OCI-LY7 (cell line): ENCODE measurements around the gene CEP131. TPM values are rescaled to one million over a fixed set of nuclear protein-coding genes. Genes with fewer than 3 reads are reported as not detected.

Source experiments
- BruUV-seq: library from RNA; stranded (reverse); fragments of 400-500 nt; replicated peaks from 2 replicates; lab custom pipeline; 2021; lab: Mats Ljungman, UMichigan
- CTCF ChIA-PET: fragments of 300-600 bp; sonication (Branson Sonifier 250); formaldehyde crosslinking; loops from one replicate; lab custom pipeline; 2022; ENCODE audit warnings: antibody characterized with exemption; ENCODE audit not compliant: unreplicated experiment; lab: Charles Lee
- POLR2A ChIA-PET: fragments of 300-600 bp; sonication (Branson Sonifier 250); formaldehyde crosslinking; loops from one replicate; lab custom pipeline; 2022; ENCODE audit warnings: antibody characterized with exemption; lab: Charles Lee
- DNase-seq: peaks from one replicate; pipeline ENCODE4 v3.0.0-alpha.2; 2015; ENCODE audit warnings: low spot score
- H2AFZ ChIP-seq: fragments of 200-600 bp; sonication (generic), shearing (Covaris generic); 2 replicates; pipeline ENCODE4 v1.6.1; 2014; ENCODE audit warnings: mild to moderate bottlenecking, antibody characterized with exemption, low read length, moderate library complexity
- H3K27ac ChIP-seq: fragments of 200-600 bp; sonication (generic); 2 replicates; pipeline ENCODE4 v1.5.1; 2014; ENCODE audit warnings: mixed run types, low read depth, mild to moderate bottlenecking, moderate library complexity, low read length, inconsistent platforms; ENCODE audit not compliant: poor library complexity, severe bottlenecking
- H3K36me3 ChIP-seq: fragments of 200-600 bp; sonication (generic); 2 replicates; pipeline ENCODE4 v1.6.1; 2014; ENCODE audit warnings: mild to moderate bottlenecking, antibody characterized with exemption, low read length, moderate library complexity, mixed read lengths; ENCODE audit not compliant: insufficient read depth
- H3K4me1 ChIP-seq: fragments of 200-600 bp; sonication (generic); 2 replicates; pipeline ENCODE4 v1.5.1; 2014; ENCODE audit warnings: mild to moderate bottlenecking, low read length; ENCODE audit not compliant: insufficient read depth, poor library complexity, severe bottlenecking
- H3K4me2 ChIP-seq: fragments of 200-600 bp; sonication (generic); 2 replicates; pipeline ENCODE4 v1.6.1; 2014; ENCODE audit warnings: mild to moderate bottlenecking, low read length
- H3K4me3 ChIP-seq: fragments of 200-600 bp; sonication (generic); 2 replicates; pipeline ENCODE4 v1.5.1; 2014; ENCODE audit warnings: mild to moderate bottlenecking, low read depth, low read length; ENCODE audit not compliant: poor library complexity, severe bottlenecking
- H3K79me2 ChIP-seq: fragments of 200-600 bp; sonication (generic); 2 replicates; pipeline ENCODE4 v1.6.1; 2016; ENCODE audit warnings: low read depth, mild to moderate bottlenecking, low read length, moderate library complexity, mixed read lengths; ENCODE audit not compliant: insufficient read depth
- H3K9me2 ChIP-seq: fragments of 200-600 bp; sonication (generic); 2 replicates; pipeline ENCODE4 v1.6.1; 2016; ENCODE audit warnings: mild to moderate bottlenecking, low read length, mixed read lengths; ENCODE audit not compliant: insufficient read depth
- H3K9me3 ChIP-seq: fragments of 200-600 bp; sonication (generic); 2 replicates; pipeline ENCODE4 v1.6.1; 2014; ENCODE audit warnings: mild to moderate bottlenecking, mixed run types, low read length, mixed read lengths
- H4K20me1 ChIP-seq: fragments of 200-600 bp; sonication (generic); 2 replicates; pipeline ENCODE4 v1.6.1; 2014; ENCODE audit warnings: mild to moderate bottlenecking, antibody characterized with exemption, low read length, moderate library complexity, mixed read lengths; ENCODE audit not compliant: insufficient read depth
- EZH2phosphoT487 ChIP-seq: fragments of 200-600 bp; sonication (generic); IDR thresholded peaks from 2 replicates; pipeline ENCODE4 v1.6.1; 2018; ENCODE audit warnings: low read depth, borderline replicate concordance, mild to moderate bottlenecking, mixed run types, antibody characterized with exemption, low read length, moderate library complexity, mixed read lengths
- intact Hi-C: fragments of 100-400 bp; cut with micrococcal nuclease; formaldehyde crosslinking; loops from one replicate; pipeline ENCODE4 v1.10.0; 2022; ENCODE audit not compliant: unreplicated experiment
- total RNA-seq, 2 experiments: library from RNA; depleted of rRNA in 1 of 2; stranded (reverse); fragments of >200 nt in 1 of 2; shearing (Covaris generic) in 1 of 2; gene quantifications; 2 replicates each; pipeline ENCODE4 v1.2.3, GENCODE V29; 2014 to 2022
- TF ChIP-seq, protein P1 (sequence below): fragments of 200-600 bp; sonication (generic); conservative IDR thresholded peaks from 2 replicates; pipeline ENCODE4 v1.5.1; 2014; ENCODE audit warnings: mild to moderate bottlenecking, antibody characterized with exemption, low read length, moderate library complexity, mixed read lengths

Gene CEP131
- total RNA-seq, 2 experiments from 2014 or later = 32.9 to 38.6 TPM

DNA sequence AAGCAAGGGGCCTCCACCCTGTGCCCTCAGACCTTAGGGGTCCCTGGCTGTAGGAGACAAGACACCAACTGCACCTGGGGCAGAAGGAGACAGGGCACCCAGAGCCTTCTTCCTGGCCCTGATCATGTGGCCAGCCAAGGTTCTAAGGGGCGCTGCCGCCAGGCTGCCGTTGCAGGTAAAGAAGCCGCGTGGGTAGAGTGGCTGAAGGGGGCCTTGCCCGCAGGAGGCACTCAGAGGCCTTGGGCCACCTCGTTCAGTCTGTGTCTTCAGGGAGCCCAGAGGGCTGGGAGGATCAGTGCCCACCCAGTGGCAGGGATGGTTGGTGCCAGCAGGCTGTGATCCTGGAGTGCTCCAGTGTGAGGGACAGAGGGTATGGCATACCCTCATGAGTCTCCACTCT is 55.1 kb downstream of the CEP131 start:
- TF ChIP-seq EZH2phosphoT487 = no peak
- TF ChIP-seq, protein P1, sequence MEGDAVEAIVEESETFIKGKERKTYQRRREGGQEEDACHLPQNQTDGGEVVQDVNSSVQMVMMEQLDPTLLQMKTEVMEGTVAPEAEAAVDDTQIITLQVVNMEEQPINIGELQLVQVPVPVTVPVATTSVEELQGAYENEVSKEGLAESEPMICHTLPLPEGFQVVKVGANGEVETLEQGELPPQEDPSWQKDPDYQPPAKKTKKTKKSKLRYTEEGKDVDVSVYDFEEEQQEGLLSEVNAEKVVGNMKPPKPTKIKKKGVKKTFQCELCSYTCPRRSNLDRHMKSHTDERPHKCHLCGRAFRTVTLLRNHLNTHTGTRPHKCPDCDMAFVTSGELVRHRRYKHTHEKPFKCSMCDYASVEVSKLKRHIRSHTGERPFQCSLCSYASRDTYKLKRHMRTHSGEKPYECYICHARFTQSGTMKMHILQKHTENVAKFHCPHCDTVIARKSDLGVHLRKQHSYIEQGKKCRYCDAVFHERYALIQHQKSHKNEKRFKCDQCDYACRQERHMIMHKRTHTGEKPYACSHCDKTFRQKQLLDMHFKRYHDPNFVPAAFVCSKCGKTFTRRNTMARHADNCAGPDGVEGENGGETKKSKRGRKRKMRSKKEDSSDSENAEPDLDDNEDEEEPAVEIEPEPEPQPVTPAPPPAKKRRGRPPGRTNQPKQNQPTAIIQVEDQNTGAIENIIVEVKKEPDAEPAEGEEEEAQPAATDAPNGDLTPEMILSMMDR = no peak
- DNase-seq = no peak
- no peak overlapping the region for H3K4me3 ChIP-seq
- H3K4me2 ChIP-seq = no peak overlapping the region
- intact Hi-C loops = no loop called here
- H3K4me1 ChIP-seq = no peaks in the 10 kb centered on the region
- CTCF ChIA-PET = no interaction called here
- no TSS peak for BruUV-seq
- no peak overlapping the region for H3K27ac ChIP-seq
- H3K36me3 ChIP-seq = no peaks in the 10 kb centered on the region
- no peaks in the 10 kb centered on the region for H4K20me1 ChIP-seq
- H3K9me3 ChIP-seq = no peaks in the 10 kb centered on the region
- POLR2A ChIA-PET = no interaction called here
- no peak overlapping the region for H2AFZ ChIP-seq
- no peaks in the 10 kb centered on the region for H3K9me2 ChIP-seq
- H3K79me2 ChIP-seq = no peaks in the 10 kb centered on the region

DNA sequence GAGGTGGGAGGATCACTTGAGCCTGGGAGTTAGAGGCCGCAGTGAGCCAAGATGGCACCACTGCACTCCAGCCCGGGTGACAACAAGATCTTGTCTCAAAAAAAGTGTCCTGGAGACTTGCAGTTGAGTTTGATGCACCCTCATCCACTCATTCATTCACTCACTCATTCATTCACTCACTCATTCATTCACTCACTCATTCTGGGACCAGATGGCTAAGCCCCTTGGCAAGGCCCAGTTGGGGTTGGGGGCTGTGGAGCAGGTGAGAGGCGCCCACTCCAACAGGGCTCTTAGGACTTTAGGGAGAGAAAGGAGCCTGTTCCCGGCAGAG is 55.6 kb downstream of the CEP131 start:
- Histone ChIP-seq H3K4me1 (no peaks in the 10 kb centered on the region), H3K36me3 (no peaks in the 10 kb centered on the region), H3K4me3 (no peak overlapping the region), H3K27ac (no peak overlapping the region), H3K79me2 (no peaks in the 10 kb centered on the region), H3K9me3 (no peaks in the 10 kb centered on the region), H3K4me2 (no peak overlapping the region), H3K9me2 (no peaks in the 10 kb centered on the region), H4K20me1 (no peaks in the 10 kb centered on the region), H2AFZ (no peak overlapping the region)
- no peak for DNase-seq
- ChIA-PET POLR2A (no interaction called here), CTCF (no interaction called here)
- BruUV-seq = no TSS peak
- intact Hi-C loops = no loop called here
- TF ChIP-seq, protein P1 = no peak
- no peak for TF ChIP-seq EZH2phosphoT487

GRCh38 chr17:81166033-81166492 is 56.7 kb downstream of the CEP131 start, which contains the start of gene AATK:
TSS of gene AATK (minus strand) at chr17:81166221. CDS start at chr17:81165992, 229 bp downstream.
- POLR2A ChIA-PET = no interaction called here
- Histone ChIP-seq H3K79me2 (no peaks in the 10 kb centered on the region), H4K20me1 (no peaks in the 10 kb centered on the region), H3K9me2 (no peaks in the 10 kb centered on the region), H3K4me3 (no peak within 1 kb of the TSS), H3K27ac (no peak within 1 kb of the TSS), H3K36me3 (no peaks in the 10 kb centered on the region), H3K4me1 (no peaks in the 10 kb centered on the region), H3K4me2 (no peak within 1 kb of the TSS), H3K9me3 (no peaks in the 10 kb centered on the region), H2AFZ (no peak within 1 kb of the TSS)
- DNase-seq = no peak
- no peak for TF ChIP-seq EZH2phosphoT487
- TF ChIP-seq, protein P1 = no peak
- intact Hi-C loops = no loop called here
- CTCF ChIA-PET = no interaction called here
- no TSS peak for BruUV-seq
